TTC549 (cell line): ENCODE measurements around the gene GOSR1.
"Not testable (repeated sequence)": the region's sequence is repeated elsewhere in the genome, so short reads cannot be mapped to it uniquely, and the experiment has no call there.

Source experiments
- FAIRE-seq: peaks from 2 replicates; lab custom pipeline; 2012; peaks lifted over from hg19 to GRCh38; lab: Jason Lieb, UNC

GOSR1 gene

DNA sequence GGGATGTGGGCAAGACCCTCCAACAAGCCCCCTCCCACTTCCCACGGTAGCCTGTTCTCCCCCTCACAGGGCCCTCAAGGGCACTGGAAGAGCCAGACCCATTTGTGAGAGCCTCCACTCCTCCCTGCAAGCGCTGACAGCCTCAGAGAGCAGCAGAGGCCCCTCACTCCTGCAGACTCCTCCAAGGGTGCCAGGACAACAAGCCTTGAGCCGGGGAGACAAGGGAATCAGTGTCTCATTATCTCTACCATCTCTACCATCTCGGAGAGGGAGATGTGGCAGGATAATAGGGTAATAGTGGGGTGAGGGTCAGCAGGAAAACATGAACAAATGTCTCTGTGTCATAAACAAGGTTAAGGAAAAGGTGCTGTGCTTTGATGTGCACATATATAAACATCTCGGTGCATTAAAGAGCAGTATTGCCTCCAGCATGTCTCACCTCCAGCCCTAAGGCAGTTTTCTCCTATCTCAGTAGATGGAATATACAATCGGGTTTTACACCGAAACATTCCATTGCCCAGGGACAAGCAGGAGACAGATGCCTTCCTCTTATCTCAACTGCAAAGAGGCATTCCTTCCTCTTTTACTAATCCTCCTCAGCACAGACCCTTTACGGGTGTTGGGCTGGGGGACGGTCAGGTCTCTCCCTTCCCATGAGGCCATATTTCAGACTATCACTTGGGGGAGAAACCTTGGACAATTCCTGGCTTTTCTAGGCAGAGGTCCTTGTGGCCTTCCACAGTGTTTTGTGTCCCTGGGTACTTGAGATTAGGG lies 86.1 kb downstream of the GOSR1 start:
- FAIRE-seq, result not testable (repeated sequence)

GRCh38 chr17:30563905-30564390 lies 86.7 kb downstream of the GOSR1 start:
- not testable (repeated sequence) for FAIRE-seq

DNA sequence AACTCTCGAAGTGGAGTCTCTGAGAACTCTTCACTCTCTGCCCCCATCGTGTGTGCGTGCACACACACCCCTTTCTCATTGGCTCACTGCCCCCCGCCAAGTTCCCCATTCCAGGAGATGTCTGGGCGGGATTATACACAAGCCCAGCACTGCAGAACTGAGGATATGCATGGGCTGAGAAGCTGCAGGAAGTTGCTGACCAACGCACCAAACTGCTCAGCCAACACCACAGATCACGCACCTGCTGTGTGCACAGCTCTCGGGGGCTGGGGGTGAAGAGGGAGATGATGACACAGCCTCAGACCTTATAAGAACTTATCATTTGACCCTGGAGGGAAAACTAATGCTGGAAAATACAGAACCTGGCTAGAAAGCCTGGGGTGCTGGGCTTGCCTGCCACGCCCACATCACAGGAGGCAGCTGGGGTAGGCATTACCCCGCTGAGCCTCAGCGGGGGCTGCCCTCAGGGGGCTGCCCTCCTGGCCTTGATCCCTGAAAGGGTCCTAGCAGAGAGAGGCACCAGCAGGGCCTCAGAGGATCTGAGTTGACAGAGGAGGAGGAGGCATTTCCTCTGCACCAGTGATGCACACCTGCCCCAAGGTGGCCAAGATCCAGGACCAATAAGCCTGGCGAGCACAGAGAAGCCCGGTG lies 87.3 kb downstream of the GOSR1 start:
- not testable (repeated sequence) for FAIRE-seq

GRCh38 chr17:30565073-30565935 lies 88.1 kb downstream of the GOSR1 start:
- no peak for FAIRE-seq

- not testable (repeated sequence) for FAIRE-seq
These were observed 88.9 kb downstream of the GOSR1 start for GRCh38 chr17:30566104-30566503.

DNA sequence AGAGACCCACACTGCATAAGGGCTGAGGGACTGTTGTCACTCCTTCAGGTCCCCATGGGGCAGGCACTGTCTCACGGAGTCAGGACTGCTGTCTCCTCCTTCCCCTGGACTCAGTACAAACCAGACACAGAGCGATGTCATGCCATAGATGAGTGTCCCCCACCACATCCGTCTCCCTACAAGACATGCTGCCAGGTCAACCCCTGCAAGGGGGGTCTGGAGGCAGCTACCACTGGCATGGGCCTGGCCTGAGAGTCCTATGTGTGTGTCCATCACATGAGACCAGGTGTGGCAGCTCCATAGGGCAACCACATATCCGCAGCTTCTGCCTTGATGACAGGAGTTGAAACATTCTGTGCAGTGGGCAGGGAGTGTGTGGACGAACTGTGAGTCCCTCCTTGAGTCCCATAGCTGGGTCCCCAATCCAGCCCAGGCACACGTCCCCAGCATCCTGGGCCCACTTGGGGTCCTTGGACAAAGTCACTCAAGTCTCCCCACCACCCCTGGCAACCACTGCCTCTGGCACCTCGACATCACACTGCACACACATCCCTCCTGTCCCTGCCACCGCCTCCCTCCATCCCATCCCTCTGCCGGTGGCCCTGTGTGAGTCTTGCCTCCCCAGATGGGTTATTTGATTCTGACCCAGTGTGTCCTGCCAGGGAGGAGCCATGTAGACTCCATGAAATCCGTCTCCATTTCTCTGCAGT lies 89.5 kb downstream of the GOSR1 start:
- not testable (repeated sequence) for FAIRE-seq

- FAIRE-seq, result no peak
These were observed 90.3 kb downstream of the GOSR1 start for GRCh38 chr17:30567231-30568116.

DNA sequence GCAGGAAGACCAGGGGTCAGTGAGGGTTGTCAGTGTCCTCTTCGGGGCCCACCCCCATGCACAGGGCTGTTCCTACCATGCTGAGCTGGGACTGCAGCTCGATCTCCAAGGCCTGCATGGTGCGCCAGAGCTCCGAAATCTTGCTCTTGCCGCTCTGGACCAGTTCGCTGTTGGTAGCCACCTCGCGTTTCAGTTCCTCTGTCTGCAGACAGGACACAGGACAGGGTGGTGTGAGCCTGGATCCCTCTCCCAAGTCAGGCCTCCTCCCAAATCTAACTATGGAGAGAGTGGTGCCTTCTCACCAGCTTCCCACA lies 90.9 kb downstream of the GOSR1 start:
- no peak for FAIRE-seq

DNA sequence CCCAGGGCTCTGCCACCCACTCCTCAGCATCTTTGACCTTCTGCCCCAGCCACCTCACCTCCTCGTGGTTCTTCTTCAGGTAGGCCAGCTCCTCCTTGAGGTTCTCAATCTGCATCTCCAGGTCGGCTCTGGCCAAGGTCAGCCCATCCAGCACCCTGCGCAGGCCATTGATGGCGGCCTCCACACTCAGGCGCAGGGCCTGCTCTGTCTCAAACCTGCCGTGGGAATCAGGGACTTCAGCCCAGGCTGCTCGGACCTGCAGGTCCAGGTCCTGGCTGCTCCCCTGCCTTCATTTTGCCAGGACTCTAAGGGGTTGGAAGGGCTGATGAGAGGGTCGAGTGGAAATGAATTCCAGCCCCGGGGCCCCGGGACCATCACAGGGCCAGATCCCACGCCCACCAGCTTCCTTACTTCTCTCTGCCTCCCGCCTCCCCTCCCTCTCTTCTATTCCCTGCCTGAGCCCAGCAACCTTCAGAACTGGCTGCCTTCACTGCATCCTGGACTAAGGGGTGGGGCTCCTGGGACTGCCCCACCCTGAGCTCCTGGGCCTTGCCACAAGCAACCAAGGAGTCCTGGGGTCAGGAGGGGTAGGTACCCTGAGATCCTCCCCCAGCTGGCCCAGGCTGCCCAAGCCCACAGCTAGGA lies 92.4 kb downstream of the GOSR1 start:
- not testable (repeated sequence) for FAIRE-seq

DNA sequence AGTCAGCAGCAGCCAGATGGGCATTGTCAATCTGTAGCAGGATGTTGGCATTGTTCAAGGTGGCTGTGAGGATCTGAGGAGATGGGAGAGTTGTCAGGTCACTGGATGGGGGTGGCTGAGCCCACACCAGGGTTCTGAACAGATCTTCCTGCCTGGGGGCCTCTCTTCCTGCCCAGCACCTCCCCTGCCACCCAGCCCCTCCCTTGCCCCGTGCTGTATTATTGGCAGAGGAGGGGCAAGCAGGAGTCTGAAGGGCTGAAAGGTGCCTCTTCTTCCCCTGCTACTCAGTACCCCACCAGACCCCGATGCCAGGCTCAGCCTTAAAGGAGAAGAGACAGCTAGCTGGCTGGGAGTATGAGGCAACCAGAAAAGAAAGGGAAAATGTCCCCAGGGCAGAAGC lies 93.0 kb downstream of the GOSR1 start:
- FAIRE-seq, result no peak

DNA sequence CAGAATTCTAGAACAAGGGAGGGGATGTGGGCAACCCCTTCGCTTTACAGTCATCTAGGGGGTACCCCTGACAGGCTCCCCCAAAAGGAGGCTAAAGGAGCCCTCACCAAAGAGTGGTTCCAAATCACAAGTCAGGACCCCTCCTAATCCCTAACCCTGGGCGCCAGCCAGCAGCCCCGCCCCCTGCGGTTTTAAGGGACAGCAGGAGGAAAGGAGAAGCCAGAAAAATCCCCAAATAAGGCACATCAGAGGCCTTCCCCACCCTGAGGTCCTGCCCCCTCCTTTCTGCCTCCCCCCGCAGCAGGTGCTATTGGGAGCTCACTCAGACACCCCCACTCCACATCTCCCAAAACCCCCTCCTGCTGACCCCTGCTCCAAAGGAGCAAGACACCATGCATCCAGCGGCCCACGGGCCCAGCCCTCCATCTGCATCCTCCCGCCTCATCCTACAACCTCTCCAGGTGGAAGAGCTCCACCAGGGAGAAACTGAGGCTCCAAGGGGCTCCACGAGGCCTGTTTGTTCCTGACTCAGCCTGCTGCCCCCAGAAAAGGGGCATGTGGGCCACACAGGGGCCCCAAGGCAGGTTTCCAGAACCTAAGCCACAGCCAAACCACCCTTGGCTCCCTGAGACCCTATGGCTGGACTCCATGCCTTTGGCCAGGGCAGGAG lies 93.5 kb downstream of the GOSR1 start:
- no peak for FAIRE-seq

- FAIRE-seq, result not testable (repeated sequence)
These were observed 94.2 kb downstream of the GOSR1 start for GRCh38 chr17:30571404-30571803.

DNA sequence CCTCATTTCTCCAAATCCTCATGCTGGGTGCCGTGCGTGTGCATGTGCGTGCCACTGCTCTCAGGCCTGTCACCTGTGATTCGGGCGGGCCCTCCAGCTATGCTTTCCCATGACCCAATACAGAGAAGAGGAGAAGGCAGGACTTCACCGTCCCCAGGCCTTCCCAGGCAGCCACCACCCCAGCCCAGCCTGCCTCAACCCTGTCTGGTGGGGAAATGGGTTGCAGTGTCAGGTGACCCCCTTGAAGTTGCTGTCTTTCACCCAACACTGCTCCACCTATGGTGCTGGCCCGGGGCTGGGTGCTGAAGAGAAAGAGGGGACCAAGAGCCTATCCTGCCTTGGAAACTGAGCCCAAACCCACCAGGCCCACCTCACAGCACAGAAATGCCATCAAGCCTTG lies 94.7 kb downstream of the GOSR1 start:
- no peak for FAIRE-seq

DNA sequence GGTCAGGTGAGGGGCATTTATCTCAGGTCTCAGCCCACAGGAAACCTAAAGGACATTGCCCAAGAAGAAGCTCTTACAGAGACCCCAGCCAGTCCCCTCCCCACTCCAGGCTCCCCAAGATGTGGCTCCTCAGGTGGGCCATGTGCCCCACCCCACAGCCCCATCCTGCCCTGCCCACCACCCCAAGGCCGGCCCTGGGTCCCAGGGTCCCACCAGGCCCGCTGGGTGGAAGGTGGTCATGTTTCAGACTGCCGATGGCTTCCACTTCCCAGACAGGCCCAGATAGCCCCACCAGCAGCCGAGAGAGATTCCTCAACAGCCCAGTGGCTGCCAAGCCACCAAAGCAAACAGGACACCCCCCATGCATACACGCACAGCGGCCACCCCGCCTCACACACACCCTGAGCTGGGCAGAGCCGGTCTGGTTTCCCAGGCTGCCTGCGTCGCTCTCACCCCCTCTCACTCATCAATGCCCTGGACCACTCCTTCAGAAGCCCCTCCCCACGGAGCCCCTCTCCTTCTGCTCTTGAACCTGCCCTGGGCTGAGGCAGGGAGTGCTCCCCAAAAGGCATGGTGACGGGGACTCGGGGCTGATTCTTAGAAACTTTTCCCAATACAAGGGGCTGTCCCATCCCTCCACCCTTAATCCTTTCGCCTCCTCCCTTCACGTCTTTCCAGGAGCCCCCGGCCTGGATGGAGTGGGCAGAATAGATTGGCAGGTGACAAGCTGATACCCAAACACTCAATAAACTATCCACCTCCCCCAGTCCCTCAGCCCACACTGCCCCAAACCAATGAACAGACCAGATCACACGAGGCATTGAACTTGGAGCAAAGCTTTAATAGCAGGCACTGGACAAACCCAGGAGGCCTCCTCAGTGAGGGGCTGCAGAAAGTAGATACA lies 95.7 kb downstream of the GOSR1 start:
- not testable (repeated sequence) for FAIRE-seq

DNA sequence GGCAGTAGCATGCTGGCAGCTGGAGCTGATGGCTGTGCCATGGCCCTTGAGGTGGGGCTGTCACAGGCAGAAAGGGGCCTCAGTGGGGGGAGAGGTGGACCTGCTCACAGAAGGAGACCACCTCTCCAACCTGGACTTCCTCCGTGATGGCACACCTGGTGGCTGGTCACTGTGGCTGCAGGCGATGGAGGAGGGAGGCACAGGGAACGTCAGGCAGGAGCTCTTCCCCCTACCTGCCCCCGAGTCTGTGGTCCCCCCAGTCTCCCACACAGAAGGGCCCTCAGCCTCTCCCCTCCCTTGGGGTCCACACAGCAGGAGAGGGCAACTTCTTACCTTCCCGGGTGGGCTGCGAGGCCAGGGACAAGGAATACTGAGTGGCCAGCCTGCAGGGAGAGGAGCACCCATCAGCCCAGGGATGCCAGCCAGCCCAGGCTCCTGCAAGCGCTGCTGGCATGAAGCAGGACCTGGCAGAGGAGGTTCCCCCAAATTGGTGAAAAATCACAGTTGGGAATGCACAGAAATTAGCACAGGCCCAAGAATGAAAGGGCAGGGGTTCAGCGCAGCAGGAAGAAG lies 96.5 kb downstream of the GOSR1 start:
- no peak for FAIRE-seq

GRCh38 chr17:30574309-30574708 lies 97.1 kb downstream of the GOSR1 start:
- not testable (repeated sequence) for FAIRE-seq

DNA sequence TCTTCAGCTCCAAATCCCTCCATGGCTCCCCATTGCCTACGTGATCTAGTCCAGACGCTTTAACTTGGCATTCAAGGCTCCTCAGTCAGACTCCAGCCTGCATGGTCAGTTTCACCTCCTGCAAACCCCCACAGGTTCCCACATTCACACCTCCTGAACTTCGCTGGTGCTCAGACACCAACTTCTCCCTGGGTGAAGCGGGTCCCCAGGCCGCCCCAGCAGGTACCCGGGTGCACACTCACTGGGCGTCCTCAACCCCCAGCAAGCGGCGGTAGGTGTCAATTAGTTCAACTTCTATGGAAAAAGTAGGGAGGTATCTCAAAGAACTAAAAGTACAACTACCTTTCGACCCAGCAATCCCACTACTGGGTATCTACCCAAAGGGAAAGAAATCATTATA lies 97.6 kb downstream of the GOSR1 start:
- not testable (repeated sequence) for FAIRE-seq

- FAIRE-seq, result not testable (repeated sequence)
These were observed 98.6 kb downstream of the GOSR1 start for GRCh38 chr17:30575648-30576325.
